ELR (cell line): ENCODE results near the gene AK8.

Experiments
- DNase-seq: peaks from one replicate; pipeline ENCODE4 v3.0.0-alpha.2; 2015; ENCODE audit warnings: low read depth

The AK8 gene

DNA sequence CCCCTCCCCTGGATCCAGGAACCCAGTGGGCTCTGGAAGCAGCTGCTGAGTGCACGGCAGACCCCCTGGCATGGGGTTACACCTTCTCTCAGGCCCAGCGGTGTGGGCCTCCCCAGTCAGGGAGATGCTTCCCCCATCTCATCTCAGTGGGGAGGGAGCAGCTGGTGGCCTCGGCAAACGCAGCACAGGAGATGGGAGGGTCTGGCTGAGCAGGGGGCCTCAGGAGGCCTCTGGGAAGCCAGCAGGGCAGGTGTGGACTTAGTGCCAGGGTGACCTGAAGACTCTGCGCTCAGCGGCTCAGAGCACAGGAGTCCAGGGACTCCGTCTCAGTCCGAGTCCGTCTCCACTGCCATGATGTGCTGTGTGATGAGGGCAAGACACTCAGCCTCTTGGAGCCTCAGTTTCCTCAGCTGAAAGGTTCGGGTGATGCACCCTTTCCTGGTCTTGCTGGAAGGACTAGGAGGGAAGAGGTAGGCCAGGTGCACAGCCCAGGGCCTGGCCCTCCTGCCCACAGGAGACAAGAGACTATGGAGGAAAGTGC, 107.2 kb downstream of the AK8 start:
- no peak for DNase-seq

GRCh38 chr9:132769906-132770769, 107.9 kb downstream of the AK8 start:
- DNase-seq: peak; percentile 61

- DNase-seq: peak; percentile 67
These were observed 108.9 kb downstream of the AK8 start for GRCh38 chr9:132768932-132769905.

DNA sequence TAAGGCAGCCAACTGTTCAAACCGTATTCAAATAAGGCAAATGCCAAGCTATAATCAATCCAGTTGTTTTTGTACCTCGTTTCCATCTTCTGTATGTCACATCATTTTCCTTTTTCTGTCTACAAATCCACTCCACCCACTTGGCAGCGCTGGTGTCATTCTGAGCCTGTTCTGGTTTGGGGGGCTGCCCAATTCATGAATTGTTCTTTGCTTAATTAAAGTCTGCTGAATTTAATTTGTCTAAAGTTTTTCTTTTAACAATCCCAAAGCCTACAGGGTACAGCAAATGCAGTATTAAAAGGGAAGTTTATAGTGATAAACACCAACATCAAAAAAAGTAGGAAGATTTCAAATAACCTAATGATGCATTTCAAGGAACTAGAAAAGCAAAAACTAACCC, 114.5 kb downstream of the AK8 start:
- no peak for DNase-seq

DNA sequence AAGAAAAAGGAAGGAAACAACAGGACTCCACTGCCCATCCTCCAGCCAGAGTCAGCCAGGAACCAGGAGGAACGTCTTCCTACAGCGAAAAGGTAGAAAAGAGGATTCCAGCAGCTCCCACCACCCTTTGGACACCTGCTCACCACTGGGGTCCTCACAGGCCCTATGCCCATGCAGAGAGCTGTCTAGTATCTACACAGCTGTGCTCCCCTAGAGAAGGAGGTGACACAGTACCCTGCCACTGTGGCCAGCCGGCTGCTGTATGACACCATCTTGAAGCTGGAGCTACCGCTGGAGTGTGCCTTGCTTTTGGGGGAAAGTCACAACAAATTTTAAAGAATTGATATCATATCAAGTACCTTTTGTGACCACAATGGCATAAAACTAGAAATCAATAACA, 115.2 kb downstream of the AK8 start:
- no peak for DNase-seq

DNA sequence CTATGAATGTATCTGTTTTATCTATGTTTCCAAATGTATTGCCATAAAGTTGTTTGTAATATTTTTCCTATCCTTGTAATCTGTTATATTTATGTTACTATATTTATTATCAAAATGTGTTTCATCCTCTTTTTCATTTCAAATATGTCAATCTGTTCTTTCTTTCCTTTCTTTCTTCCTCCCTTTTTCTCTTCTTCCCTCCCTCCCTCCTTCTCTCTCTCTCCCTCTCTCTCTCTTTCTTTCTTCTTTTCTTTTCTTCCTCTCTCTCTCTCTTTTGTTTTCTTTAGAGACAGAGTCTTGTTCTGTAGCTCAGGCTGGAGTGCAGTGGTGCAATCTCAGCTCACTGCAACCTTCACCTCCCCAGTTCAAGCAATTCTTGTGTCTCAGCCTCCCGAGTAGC, 116.5 kb downstream of the AK8 start:
- DNase-seq: no peak

DNA sequence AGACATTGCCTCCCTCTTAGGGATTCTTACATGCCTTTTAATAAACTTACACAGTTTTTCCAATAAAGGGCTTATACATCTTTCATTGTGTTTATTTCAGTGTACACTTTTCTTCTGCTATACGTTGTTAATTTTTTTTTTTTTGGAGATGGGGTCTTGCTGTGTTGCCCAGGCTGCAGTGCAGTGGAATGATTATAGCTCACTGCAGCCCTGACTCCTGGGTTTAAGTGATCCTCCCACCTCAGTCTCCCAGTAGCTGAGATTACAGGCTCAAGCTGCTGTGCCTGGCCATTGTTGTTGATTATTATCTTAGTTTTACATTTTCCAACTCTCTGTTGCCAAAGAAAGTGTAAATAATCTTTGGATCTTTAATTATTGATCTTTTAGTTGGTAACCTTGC, 118.0 kb downstream of the AK8 start:
- no peak for DNase-seq

GRCh38 chr9:132757016-132757415, 121.1 kb downstream of the AK8 start:
- DNase-seq: no peak

DNA sequence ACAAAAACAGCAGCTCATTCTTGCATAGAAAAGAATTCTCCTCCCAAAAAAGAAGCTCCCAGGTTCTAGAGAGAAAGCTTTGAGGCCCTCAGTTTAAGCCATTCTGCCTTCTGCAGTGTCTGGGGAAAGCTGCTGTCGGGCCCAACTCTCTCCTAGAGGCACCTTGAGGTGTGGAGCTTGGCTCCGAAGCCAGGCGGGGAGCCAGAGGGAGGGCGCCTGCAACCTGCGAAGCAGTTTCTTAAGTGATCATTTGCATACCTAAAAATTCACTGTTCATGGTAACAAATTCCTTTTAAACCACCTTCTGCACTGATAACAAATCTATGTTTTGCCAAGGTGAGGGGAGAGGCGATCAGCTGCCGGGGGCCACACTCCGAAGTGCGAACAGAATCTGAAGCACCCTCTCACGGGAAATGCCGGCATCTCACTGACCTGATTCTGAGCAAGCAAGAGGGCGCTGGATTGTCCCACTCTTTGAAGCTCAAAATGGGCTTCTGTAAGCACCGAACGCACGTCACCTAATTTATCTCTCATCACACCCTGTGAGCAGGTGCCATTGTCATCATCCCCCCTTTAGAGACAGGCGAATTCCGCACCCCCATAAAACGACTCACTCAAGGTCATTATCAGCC, 121.8 kb downstream of the AK8 start:
- DNase-seq: no peak

- DNase-seq: no peak
These were observed 123.0 kb downstream of the AK8 start for GRCh38 chr9:132755096-132755495.

DNA sequence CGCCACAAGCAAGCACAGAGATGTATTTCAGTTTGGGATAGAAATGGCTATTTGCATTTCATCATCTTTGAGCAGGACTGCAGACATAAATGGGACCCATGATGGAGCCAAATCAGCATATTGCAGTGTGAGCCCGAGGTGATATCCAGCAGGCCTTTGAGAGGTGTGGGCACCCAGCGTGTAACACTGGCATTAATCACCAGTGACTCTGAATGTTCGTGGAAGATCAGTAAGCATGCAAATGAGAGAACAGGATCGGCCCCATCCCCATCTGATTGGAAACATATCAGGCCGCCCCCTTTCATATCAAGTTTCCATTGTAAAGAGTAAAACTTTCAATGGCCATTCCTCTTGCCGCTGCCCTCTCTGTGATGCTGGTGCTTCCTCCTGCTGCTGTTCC, 123.8 kb downstream of the AK8 start:
- no peak for DNase-seq

- no peak for DNase-seq
These were observed 124.5 kb downstream of the AK8 start for GRCh38 chr9:132753593-132753880.

GRCh38 chr9:132752877-132753592, 125.0 kb downstream of the AK8 start:
- no peak for DNase-seq

DNA sequence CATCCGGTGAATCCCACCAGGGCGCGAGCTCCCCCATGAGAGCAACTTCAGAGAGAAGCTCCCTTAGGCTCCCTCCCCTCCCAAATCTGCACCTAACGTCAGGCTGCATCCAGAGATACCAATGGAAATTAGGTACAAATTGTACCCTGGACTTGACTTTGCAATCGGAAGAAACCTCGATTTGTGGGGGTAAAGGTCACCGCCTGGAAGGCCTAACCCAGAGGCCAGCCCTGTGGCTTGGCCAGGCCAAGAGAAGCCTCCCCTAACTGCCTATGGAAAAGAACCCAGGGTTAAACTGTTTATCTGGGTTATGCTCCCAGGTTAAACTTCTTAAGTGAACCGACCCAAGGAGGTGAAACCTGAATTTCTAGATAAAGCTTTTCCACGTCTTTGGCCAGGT, 127.4 kb downstream of the AK8 start:
- DNase-seq: no peak

DNA sequence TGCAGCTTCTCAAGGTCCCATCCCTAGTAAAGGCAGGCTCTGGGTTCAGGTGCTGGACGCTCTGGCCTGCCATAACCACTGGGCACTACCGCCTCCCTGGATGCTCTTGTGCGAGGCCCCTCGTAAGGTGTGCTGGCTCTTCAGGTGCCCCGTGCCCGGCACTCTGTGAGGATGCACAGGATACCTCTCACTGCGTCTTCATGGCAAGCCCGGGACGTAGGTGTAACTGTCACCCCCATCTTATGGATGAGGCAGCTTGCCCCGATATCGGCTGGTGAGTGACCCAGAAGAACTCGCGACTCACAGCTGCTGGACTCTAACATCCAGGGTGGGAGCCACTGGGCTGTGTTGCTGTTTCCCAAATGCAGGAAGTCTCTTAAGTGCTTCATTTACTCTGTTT, 128.8 kb downstream of the AK8 start:
- no peak for DNase-seq

- DNase-seq: no peak
These were observed 129.6 kb downstream of the AK8 start for GRCh38 chr9:132748450-132748849.

DNA sequence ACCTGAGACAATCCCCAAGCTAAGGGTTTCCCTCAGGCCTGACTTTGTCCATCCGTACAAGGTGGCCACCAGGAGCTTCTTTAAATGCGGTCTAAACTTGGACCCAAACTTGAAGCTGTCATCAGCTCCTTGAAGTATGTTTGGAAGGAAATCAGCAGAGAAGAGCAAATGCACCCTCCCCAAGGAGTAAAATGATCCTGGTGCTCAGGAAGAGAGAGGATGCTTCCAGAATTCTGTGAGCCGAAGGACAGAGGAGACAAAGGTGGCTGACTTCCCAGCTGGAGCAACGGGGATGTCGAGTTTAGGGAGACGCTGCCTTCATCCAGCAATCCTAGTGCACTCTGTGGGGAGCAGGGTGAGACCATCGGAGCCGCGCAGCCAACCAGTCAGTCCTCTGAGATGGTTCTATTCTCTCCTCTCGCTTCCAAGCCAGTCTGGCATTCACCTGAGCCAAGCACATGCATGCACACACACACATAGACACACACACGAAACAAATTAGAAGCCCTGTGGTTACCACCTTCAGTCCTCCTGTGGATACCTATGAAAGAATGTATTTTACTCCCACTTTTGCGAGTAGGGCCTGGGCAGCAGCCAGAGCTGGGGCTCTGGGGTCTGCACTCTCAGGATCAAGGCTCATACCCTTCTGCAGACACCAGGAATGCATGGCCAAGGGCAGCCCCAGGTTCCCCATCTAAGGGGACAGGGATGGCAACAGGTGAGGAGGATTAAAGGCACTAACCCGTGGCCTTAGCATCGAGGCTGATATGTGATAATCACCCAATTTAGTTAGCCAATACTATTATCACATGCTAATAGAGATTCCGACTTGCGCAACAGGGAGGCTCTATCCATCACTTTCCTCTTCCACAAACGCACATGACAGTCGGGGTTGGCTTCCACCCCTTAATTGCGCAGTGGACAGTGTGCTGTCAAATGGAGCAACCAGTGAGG, 132.1 kb downstream of the AK8 start:
- no peak for DNase-seq

DNA sequence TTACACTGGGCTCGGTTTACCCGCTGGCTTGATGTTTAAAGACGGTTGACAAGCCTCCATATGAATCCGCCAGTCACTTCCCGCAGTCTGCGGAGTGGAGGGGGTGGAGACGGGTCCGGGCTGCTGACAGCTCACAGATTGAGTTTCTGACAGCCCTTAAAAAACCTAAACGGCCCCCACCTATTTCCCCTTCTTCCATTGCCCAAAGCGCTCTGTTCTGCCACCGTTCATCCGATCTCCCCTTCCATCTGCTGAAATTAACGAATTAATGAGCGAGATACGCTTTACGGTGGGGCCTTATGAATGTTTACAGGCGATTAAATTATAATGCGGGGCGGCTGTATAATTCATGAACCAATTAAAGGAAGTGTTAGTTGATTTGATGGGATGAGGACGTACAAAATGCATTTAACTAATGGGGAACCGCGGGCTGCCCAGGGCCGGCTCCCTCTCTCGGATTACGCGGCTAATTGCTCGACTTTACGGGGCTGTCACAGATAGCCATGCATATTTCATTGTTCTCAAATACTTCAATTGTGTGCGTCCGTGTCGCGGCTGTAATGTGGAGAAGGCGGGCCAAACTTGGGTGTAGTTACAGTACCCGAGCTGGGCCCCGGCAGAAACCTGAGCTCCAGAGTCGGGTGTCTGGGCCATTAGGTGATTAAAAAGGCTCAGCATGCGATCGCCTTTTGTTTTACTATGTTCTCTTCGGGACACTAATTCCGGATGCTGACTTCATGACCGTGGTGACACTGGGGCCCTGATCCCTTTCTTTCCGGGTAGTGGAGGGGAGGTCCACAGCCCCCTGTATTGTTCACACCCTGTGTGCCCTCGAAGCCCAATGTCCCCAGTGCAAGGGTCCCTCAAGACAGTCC, 133.0 kb downstream of the AK8 start:
- DNase-seq: no peak

DNA sequence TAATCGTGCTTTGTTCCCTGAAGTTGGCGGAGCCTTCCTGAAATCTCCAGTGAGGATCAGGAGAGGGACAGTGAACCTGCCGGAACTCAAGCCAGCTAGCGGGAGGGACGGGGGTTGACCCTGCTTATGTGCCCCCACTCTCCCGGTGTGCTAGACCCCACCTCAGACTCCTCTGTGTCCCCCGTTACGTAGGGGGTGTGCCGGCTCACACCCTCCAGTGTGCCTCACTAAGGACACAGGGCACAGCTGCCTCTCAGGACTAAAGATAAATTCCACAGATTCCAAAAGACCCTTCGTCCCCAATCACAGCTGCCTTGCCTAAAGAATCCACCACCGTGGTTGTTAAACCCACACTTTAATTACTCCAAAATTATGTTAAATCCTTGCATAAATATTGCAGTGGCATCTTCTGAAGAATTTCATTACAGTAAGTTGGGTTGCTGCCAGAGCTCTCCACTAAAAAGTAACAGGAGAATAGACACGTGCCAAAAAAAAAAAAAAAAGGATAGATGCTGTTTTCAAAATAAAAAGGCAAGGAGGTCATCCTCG, 134.1 kb downstream of the AK8 start:
- no peak for DNase-seq
